Spleen (tissue), 11 donors: ENCODE data around the gene ACAT2. TPM values are rescaled to one million over a fixed set of nuclear protein-coding genes. Genes with fewer than 3 reads are reported as not detected.
"Not testable (repeated sequence)": the region's sequence is repeated elsewhere in the genome, so short reads cannot be mapped to it uniquely, and the experiment has no call there.

ENCODE experiments used
- DNase-seq: peaks from one replicate; pipeline ENCODE4 v3.0.0-alpha.2; 2020
- H3K27ac ChIP-seq, 8 donors: fragments of 200-600 bp; sonication (generic) in 7 of 8; 1 replicate in 4 of 8; 2 replicates in 4 of 8; pipeline versions ENCODE4 v1.5.0 to v1.8.0; 2016 to 2021; ENCODE audit warnings: inconsistent platforms in 4 of 8, mild to moderate bottlenecking in 4 of 8, moderate library complexity in 1 of 8
- H3K27me3 ChIP-seq, 7 donors: fragments of 200-600 bp; sonication (generic) in 6 of 7; replicated peaks in 1 of 7; 1 replicate in 4 of 7; 2 replicates in 3 of 7; pipeline versions ENCODE4 v1.5.0 to v1.8.0; 2016 to 2021; ENCODE audit warnings: inconsistent platforms in 3 of 7, mild to moderate bottlenecking in 1 of 7
- H3K36me3 ChIP-seq, 6 donors: fragments of 200-600 bp; sonication (generic) in 5 of 6; 1 replicate in 4 of 6; 2 replicates in 2 of 6; pipeline versions ENCODE4 v1.5.0 to v1.8.0; 2016 to 2021; ENCODE audit warnings: inconsistent platforms in 2 of 6
- H3K4me1 ChIP-seq, 6 donors: fragments of 200-600 bp; sonication (generic) in 5 of 6; 1 replicate in 3 of 6; 2 replicates in 3 of 6; pipeline versions ENCODE4 v1.5.0 to v1.8.0; 2016 to 2021; ENCODE audit warnings: inconsistent platforms in 3 of 6
- H3K4me3 ChIP-seq, 8 donors: fragments of 200-600 bp; sonication (generic) in 7 of 8; 1 replicate in 4 of 8; 2 replicates in 4 of 8; pipeline versions ENCODE4 v1.5.0 to v1.8.0; 2016 to 2021; ENCODE audit warnings: inconsistent platforms in 4 of 8, mild to moderate bottlenecking in 4 of 8, moderate library complexity in 2 of 8
- H3K9me3 ChIP-seq, 8 donors: fragments of 200-600 bp; sonication (generic) in 7 of 8; 1 replicate in 4 of 8; 2 replicates in 4 of 8; pipeline versions ENCODE4 v1.5.0 to v1.8.0; 2016 to 2021; ENCODE audit warnings: inconsistent platforms in 4 of 8
- POLR2A ChIP-seq, 3 donors: fragments of 450-650 bp; IDR thresholded peaks; one replicate each; pipeline ENCODE4 v1.5.1; 2017; ENCODE audit warnings: antibody characterized with exemption in 3 of 3, mild to moderate bottlenecking in 1 of 3
- POLR2AphosphoS5 ChIP-seq, 3 donors: sonication (generic); formaldehyde crosslinking; IDR thresholded peaks; one replicate each; pipeline ENCODE4 v1.5.1; 2017; ENCODE audit warnings: antibody characterized with exemption in 3 of 3
- WGBS, 5 donors: extraction: QIAGEN DNeasy Blood & Tissue Kit in 3 of 5; methylation state at CpG; one replicate each; pipeline versions ENCODE4 v1.1.5 to v1.1.7; 2013 to 2018; 5-methylcytosine and 5-hydroxymethylcytosine counted together
- intact Hi-C: fragments of 100-400 bp; cut with DNase I; formaldehyde crosslinking; loops from one replicate; pipeline ENCODE4 v1.15.0; 2023; ENCODE audit warnings: low total_unique reads
- polyA plus RNA-seq, 3 donors: library from polyadenylated mRNA; stranded (reverse); fragments of 200-250 nt; gene quantifications; one replicate each; pipeline ENCODE4 v1.2.1, GENCODE V29; 2013
- total RNA-seq, 7 donors: library from RNA; depleted of rRNA in 3 of 7; stranded (reverse); fragments of >200 nt in 3 of 7; fragmentation: NEBNext Ultra II Directional in 4 of 7; extraction: Animal tissue kit (Norgen Biotek cat#: 25700) in 4 of 7; gene quantifications; one replicate each; pipeline versions ENCODE4 v1.1.0 to v1.2.1, GENCODE V29; 2016 to 2021
- TF ChIP-seq, protein P1 (sequence below), 11 experiments: fragments of 200-600 bp in 7 of 11; fragments of 450-650 bp in 4 of 11; sonication (generic) in 4 of 11; IDR thresholded peaks in 8 of 11; conservative IDR thresholded peaks in 3 of 11; 1 replicate in 7 of 11; 2 replicates in 4 of 11; pipeline versions ENCODE4 v1.4.0 to v1.8.0; 2016 to 2021; ENCODE audit warnings: antibody characterized with exemption in 11 of 11, inconsistent platforms in 4 of 11, mild to moderate bottlenecking in 1 of 11
- donor health status: healthy with polysubstance abuse.
- donor health status: DM: no; HTN: no; CAD: no; lungs with moderate emphysema.
- donor health status: DM: no; HTN: no; CAD: no.
- donor health status: Bipolar disorder and iron deficiency.
- donor health status: healthy.
- donor health status: DM: no; HTN: no; CAD: no.
- donor health status: DM: yes; HTN: yes; CAD: no.

The ACAT2 gene
- total and polyA plus RNA-seq, 10 donors = 6.0 to 17.4 (median 13.9) TPM

DNA sequence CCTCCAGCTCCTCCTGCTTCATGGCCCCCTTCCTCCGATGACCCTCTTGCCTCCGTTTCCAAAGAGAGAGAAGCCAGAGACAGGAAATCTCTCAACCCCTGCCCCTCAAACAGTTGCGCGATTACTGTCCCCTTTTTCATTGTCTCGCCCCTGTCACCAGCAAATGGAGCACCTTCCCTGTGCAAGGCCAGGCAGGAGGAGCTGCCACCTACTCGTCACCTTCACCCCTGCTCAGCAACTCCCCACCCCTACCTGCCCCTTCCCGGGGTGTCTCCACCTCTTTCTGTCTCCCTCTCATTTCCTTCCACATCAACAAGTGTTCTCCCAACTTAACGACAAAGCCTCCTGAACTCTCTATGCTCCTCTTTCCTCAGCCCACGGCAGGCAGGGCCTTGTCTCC lies 51.9 kb downstream of the ACAT2 start:
- 79 to 87% (median 85%) methylated on average over 9 of the region's 9 CpGs for WGBS, 5 donors
- Histone ChIP-seq H3K36me3 (no peaks in the 10 kb centered on the region), H3K9me3 (no peaks in the 10 kb centered on the region), H3K27me3 (no peaks in the 10 kb centered on the region), H3K4me3 (no peak overlapping the region), H3K4me1 (no peaks in the 10 kb centered on the region), H3K27ac (no peak overlapping the region)
- intact Hi-C loops = no loop called here
- no peak for DNase-seq
- TF ChIP-seq POLR2AphosphoS5 (IDR thresholded peaks at IDR 0.05) (no peak), POLR2A (IDR thresholded peaks at IDR 0.05) (no peak)
- TF ChIP-seq, protein P1, sequence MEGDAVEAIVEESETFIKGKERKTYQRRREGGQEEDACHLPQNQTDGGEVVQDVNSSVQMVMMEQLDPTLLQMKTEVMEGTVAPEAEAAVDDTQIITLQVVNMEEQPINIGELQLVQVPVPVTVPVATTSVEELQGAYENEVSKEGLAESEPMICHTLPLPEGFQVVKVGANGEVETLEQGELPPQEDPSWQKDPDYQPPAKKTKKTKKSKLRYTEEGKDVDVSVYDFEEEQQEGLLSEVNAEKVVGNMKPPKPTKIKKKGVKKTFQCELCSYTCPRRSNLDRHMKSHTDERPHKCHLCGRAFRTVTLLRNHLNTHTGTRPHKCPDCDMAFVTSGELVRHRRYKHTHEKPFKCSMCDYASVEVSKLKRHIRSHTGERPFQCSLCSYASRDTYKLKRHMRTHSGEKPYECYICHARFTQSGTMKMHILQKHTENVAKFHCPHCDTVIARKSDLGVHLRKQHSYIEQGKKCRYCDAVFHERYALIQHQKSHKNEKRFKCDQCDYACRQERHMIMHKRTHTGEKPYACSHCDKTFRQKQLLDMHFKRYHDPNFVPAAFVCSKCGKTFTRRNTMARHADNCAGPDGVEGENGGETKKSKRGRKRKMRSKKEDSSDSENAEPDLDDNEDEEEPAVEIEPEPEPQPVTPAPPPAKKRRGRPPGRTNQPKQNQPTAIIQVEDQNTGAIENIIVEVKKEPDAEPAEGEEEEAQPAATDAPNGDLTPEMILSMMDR (IDR thresholded peaks at IDR 0.05 in 8 of 11, conservative IDR thresholded peaks at IDR 0.05 in 3 of 11) = no peak

DNA sequence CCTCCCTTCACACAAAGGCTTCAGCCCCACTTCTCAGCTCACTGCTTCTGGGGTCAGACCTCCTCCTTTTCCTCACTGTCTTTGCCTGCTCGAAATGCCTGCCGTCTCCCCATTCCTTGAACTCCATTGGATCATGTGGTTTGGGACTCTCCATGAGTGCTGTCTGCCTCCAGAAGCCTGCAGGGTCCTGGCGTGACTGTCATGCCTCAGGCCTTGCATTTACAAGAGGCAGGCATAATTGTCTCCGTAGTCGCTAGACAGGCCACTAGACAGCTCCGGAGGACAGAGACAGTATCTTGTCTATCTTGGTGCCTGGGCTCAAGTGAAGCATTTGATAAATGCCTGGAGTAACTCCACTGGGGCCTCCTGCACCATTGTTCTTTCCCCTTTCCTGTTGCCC lies 53.6 kb downstream of the ACAT2 start:
- no peak overlapping the region for H3K4me3 ChIP-seq
- 84 to 91% (median 86%) methylated on average over 6 of the region's 6 CpGs for WGBS, 5 donors
- no peak for DNase-seq
- H3K4me1 ChIP-seq = peaks cover 0 to 11% (median 8%) of the 10 kb centered on the region in 6 donors
- peaks cover 0 to 3% (median 0%) of the 10 kb centered on the region in 7 donors for H3K27me3 ChIP-seq
- no peaks in the 10 kb centered on the region for H3K36me3 ChIP-seq
- intact Hi-C loops = no loop called here
- no peak for TF ChIP-seq POLR2A (IDR thresholded peaks at IDR 0.05)
- no peak for TF ChIP-seq POLR2AphosphoS5 (IDR thresholded peaks at IDR 0.05)
- TF ChIP-seq, protein P1 (IDR thresholded peaks at IDR 0.05 in 8 of 11, conservative IDR thresholded peaks at IDR 0.05 in 3 of 11) = no peak
- no peaks in the 10 kb centered on the region for H3K9me3 ChIP-seq
- no peak overlapping the region for H3K27ac ChIP-seq

DNA sequence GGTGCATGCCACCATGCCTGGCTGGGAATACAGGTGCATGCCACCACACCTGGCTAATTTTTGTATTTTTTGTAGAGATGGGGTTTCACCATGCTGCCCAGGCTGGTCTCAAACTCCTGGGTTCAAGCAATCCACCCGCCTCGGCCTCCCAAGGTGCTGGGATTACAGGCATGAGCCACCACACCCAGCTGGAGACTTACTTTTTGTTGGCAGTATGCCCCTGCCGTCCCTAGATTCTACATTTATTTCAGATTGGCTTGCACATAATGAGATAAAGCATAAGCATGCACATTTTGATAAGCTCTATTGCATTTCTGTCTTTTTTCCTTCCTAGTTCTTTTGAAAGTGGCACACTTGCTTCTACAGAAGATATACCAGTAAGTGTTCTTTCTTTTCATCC lies 54.9 kb downstream of the ACAT2 start:
- H3K27ac ChIP-seq, H3K27me3 ChIP-seq, H3K36me3 ChIP-seq, H3K4me3 ChIP-seq, DNase-seq, H3K9me3 ChIP-seq, intact Hi-C loops: not testable (repeated sequence)
- peaks cover 0 to 22% (median 14%) of the 10 kb centered on the region in 6 donors for H3K4me1 ChIP-seq
- WGBS, 5 donors = 81 to 96% (median 89%) methylated on average over 3 of the region's 3 CpGs

- Histone ChIP-seq H3K27ac (no peak overlapping the region), H3K9me3 (no peaks in the 10 kb centered on the region), H3K36me3 (no peaks in the 10 kb centered on the region), H3K4me1 (peaks cover 0 to 22% (median 14%) of the 10 kb centered on the region in 6 donors), H3K4me3 (no peak overlapping the region), H3K27me3 (peaks cover 0 to 7% (median 0%) of the 10 kb centered on the region in 7 donors)
- TF ChIP-seq, protein P1 (IDR thresholded peaks at IDR 0.05 in 8 of 11, conservative IDR thresholded peaks at IDR 0.05 in 3 of 11) = no peak
- TF ChIP-seq POLR2A (IDR thresholded peaks at IDR 0.05) (no peak), POLR2AphosphoS5 (IDR thresholded peaks at IDR 0.05) (no peak)
- WGBS, 5 donors = 80 to 84% (median 83%) methylated on average over 23 of the region's 23 CpGs
- DNase-seq = no peak
- intact Hi-C loops = no loop called here
Observed at GRCh38 chr6:159817951-159818739, 56.3 kb downstream of the ACAT2 start.
